HL-60 (cell line): Measurements from ENCODE around the gene TPGS2.

ENCODE experiments used
- GABPA ChIP-seq: IDR thresholded peaks from 2 replicates; pipeline ENCODE4 v1.6.1; 2012; ENCODE audit warnings: low read depth
- POLR2AphosphoS5 ChIP-seq: IDR thresholded peaks from 2 replicates; pipeline ENCODE4 v1.6.1; 2012; ENCODE audit warnings: low read depth
- SPI1 ChIP-seq: IDR thresholded peaks from 2 replicates; pipeline ENCODE4 v1.6.1; 2012; ENCODE audit warnings: low read depth, mild to moderate bottlenecking, borderline replicate concordance
- TF ChIP-seq, protein P1 (sequence below): IDR thresholded peaks from 2 replicates; pipeline ENCODE4 v1.6.1; 2012; ENCODE audit warnings: low read depth; ENCODE audit not compliant: insufficient replicate concordance
- TF ChIP-seq, protein P2 (sequence below): IDR thresholded peaks from one replicate; pipeline ENCODE4 v1.5.1; 2011; ENCODE audit warnings: low read length, control low read depth, inconsistent platforms; ENCODE audit not compliant: insufficient read depth

DNA sequence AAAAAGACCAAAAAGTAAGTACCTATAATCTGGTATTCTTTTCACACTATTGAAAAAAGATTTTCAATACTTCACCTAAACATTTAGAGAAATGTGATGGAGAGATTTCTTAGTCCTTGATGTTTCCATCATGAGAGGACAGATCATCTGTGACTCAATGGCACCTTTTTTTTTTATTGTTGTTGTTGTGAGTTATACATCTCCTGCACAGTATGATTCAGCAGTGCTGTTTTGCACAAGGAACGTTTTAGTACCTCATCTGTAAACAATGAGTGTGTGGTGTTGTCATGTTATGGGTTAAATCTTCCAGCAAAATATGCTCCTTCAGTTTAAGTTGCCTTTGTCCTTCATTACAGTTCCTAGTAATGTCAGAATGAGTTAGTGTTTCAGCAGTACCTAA, 2.3 kb upstream of the TPGS2 start:
- no peak for TF ChIP-seq POLR2AphosphoS5
- TF ChIP-seq, protein P1, sequence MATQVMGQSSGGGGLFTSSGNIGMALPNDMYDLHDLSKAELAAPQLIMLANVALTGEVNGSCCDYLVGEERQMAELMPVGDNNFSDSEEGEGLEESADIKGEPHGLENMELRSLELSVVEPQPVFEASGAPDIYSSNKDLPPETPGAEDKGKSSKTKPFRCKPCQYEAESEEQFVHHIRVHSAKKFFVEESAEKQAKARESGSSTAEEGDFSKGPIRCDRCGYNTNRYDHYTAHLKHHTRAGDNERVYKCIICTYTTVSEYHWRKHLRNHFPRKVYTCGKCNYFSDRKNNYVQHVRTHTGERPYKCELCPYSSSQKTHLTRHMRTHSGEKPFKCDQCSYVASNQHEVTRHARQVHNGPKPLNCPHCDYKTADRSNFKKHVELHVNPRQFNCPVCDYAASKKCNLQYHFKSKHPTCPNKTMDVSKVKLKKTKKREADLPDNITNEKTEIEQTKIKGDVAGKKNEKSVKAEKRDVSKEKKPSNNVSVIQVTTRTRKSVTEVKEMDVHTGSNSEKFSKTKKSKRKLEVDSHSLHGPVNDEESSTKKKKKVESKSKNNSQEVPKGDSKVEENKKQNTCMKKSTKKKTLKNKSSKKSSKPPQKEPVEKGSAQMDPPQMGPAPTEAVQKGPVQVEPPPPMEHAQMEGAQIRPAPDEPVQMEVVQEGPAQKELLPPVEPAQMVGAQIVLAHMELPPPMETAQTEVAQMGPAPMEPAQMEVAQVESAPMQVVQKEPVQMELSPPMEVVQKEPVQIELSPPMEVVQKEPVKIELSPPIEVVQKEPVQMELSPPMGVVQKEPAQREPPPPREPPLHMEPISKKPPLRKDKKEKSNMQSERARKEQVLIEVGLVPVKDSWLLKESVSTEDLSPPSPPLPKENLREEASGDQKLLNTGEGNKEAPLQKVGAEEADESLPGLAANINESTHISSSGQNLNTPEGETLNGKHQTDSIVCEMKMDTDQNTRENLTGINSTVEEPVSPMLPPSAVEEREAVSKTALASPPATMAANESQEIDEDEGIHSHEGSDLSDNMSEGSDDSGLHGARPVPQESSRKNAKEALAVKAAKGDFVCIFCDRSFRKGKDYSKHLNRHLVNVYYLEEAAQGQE: no peak
- TF ChIP-seq, protein P2, sequence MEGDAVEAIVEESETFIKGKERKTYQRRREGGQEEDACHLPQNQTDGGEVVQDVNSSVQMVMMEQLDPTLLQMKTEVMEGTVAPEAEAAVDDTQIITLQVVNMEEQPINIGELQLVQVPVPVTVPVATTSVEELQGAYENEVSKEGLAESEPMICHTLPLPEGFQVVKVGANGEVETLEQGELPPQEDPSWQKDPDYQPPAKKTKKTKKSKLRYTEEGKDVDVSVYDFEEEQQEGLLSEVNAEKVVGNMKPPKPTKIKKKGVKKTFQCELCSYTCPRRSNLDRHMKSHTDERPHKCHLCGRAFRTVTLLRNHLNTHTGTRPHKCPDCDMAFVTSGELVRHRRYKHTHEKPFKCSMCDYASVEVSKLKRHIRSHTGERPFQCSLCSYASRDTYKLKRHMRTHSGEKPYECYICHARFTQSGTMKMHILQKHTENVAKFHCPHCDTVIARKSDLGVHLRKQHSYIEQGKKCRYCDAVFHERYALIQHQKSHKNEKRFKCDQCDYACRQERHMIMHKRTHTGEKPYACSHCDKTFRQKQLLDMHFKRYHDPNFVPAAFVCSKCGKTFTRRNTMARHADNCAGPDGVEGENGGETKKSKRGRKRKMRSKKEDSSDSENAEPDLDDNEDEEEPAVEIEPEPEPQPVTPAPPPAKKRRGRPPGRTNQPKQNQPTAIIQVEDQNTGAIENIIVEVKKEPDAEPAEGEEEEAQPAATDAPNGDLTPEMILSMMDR: no peak
- TF ChIP-seq GABPA: no peak
- TF ChIP-seq SPI1: no peak
